ENCODE data around the gene EFEMP1. TPM values are rescaled to one million over a fixed set of nuclear protein-coding genes. Genes with fewer than 3 reads are reported as not detected.

The EFEMP1 gene
- total and polyA plus RNA-seq, 2 experiments from 2014 or later: 0.66 to 2.4 TPM

DNA sequence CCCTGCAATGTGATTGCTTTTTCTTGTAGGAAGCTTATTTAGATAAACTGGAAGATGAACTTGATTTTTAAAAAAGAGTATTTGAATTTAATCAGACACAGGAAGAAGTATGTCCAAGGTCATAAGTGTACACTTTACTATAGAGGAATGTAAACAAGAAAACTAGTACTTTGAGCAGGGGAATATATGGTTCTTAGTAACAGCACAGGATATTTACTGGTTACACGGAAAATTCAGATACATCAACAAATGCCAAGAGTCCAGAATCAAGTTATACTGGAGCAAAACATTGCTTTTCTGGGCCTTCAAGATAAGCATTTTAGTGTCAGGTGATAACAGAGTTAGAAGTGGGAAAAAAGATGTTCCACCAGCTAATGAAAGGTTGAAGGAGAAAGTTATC, 75.5 kb downstream of the EFEMP1 start:
- Histone ChIP-seq H3K27me3 (no peaks in the 10 kb centered on the region), H3K27ac (no peak overlapping the region), H3K9me3 (ENCODE audit: low read depth) (no peaks in the 10 kb centered on the region), H3K4me3 (no peak overlapping the region), H3K36me3 (no peaks in the 10 kb centered on the region), H3K4me1 (ENCODE audit: low read depth) (no peaks in the 10 kb centered on the region)
- DNase-seq (ENCODE audit: low read depth in 1 of 2, low spot score in 1 of 2): no peak
- TF ChIP-seq, protein P1, sequence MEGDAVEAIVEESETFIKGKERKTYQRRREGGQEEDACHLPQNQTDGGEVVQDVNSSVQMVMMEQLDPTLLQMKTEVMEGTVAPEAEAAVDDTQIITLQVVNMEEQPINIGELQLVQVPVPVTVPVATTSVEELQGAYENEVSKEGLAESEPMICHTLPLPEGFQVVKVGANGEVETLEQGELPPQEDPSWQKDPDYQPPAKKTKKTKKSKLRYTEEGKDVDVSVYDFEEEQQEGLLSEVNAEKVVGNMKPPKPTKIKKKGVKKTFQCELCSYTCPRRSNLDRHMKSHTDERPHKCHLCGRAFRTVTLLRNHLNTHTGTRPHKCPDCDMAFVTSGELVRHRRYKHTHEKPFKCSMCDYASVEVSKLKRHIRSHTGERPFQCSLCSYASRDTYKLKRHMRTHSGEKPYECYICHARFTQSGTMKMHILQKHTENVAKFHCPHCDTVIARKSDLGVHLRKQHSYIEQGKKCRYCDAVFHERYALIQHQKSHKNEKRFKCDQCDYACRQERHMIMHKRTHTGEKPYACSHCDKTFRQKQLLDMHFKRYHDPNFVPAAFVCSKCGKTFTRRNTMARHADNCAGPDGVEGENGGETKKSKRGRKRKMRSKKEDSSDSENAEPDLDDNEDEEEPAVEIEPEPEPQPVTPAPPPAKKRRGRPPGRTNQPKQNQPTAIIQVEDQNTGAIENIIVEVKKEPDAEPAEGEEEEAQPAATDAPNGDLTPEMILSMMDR (IDR thresholded peaks at IDR 0.05; ENCODE audit: low read depth, low read length): no peak

DNA sequence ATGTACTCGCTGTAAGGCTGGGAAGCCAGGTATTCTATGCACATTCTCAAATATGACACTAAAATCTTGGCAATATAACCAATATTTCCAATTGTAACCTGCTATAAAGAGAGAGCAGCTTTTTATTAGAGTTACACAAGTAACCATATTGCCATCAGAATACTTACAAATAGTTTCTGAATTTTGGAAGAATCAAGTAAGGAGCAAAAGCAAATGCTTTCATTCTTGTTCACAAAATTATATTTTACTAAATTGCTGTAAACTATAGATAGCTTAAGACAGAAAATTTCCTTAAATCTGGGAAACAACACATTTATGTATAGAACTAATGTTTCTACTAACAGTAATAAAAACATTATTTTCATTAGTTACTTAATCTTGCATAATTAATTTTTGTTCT, 77.2 kb downstream of the EFEMP1 start:
- Histone ChIP-seq H3K36me3 (no peaks in the 10 kb centered on the region), H3K27me3 (no peaks in the 10 kb centered on the region), H3K4me1 (ENCODE audit: low read depth) (no peaks in the 10 kb centered on the region), H3K4me3 (no peak overlapping the region), H3K9me3 (ENCODE audit: low read depth) (no peaks in the 10 kb centered on the region), H3K27ac (no peak overlapping the region)
- no peak for DNase-seq (ENCODE audit: low read depth in 1 of 2, low spot score in 1 of 2)
- TF ChIP-seq, protein P1 (IDR thresholded peaks at IDR 0.05; ENCODE audit: low read depth, low read length): no peak

DNA sequence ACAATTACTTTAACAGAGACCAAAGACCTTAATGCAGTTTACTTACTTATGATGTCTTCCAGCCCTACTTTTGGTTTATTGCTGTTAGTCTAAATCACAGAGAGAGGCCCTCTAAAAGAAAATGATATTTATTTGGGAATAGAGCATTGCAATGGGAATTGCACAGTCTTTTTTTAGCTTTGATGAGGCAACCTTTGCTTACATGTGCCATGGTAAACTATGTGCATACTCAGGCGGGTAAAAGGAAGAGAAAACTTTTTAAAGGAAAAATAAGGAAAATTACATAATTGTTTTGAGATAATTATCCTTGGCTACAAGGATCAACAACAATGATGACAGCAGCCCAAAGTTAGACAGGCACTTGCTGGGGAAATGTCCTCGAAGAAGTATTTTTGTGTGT, 78.6 kb downstream of the EFEMP1 start:
- TF ChIP-seq, protein P1 (IDR thresholded peaks at IDR 0.05; ENCODE audit: low read depth, low read length): no peak
- no peaks in the 10 kb centered on the region for H3K9me3 ChIP-seq (ENCODE audit: low read depth)
- no peaks in the 10 kb centered on the region for H3K36me3 ChIP-seq
- H3K27me3 ChIP-seq: no peaks in the 10 kb centered on the region
- no peak for DNase-seq (ENCODE audit: low read depth in 1 of 2, low spot score in 1 of 2)
- H3K27ac ChIP-seq: no peak overlapping the region
- H3K4me3 ChIP-seq: no peak overlapping the region
- H3K4me1 ChIP-seq (ENCODE audit: low read depth): no peaks in the 10 kb centered on the region

DNA sequence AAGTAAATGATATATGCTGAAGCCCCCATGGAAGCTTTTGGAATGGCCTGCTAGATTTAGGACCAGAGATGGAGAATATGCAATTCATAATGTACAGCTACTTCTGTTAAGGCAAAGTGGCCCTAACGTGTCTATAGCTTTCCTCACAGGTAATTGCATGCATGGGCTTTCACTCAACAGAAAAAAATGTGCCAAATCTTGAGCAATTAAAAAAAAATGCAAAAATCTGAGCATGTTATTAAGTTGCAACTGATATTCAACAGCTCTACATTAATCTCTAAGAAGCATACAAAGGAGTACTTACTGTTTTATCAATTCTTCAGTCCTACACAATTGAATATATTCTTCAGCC, 79.6 kb downstream of the EFEMP1 start:
- no peak overlapping the region for H3K27ac ChIP-seq

DNA sequence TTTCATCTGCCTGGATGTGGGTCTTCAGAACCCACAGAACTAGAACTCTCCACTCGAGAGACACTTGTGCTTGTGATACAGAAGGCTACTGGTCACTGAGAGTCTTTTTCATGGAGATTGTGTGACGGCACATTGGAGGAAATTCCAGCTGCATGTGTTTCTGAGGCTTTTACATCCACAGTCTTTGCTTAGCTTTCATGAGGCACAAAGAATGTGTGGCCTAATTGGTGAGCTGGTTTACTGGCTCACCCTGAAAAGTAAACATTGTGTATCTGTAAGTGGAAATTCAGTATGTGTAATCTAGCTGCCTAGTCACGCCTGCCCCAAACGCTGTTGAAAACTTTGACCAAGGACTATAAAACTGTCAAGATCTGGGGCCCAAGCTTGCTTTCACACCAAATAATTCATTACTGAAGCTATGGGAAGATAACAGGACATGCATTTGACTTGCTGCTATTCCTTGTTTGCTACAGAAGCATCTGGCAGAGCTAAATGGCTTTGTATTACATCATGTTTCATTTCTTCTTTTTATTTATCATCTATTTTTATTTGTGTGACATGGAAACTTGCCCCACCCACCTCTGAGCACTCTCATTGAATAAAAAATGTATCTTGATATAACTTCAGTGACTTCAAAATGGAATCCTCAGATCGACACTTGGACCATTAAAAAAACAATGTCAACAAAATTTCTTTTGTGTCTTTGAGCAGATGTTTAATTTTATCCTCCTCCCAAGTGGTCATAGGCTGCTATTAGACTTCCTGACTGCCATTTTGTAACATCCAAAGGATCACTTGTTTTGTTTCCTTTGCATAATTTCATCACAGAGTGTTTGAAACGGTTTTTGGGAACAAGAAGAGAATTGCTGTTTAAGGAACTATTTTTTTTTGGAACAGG, 80.2 kb downstream of the EFEMP1 start:
- DNase-seq (ENCODE audit: low read depth in 1 of 2, low spot score in 1 of 2): peak in 1 of 2 donors; percentile 82

More for the DNA sequence above, 79.6 kb downstream of the EFEMP1 start:
- H3K4me3 ChIP-seq: no peak overlapping the region
- H3K9me3 ChIP-seq (ENCODE audit: low read depth): no peaks in the 10 kb centered on the region
- DNase-seq (ENCODE audit: low read depth in 1 of 2, low spot score in 1 of 2): no peak
- H3K4me1 ChIP-seq (ENCODE audit: low read depth): peaks cover 3% of the 10 kb centered on the region
- no peaks in the 10 kb centered on the region for H3K36me3 ChIP-seq
- TF ChIP-seq, protein P1 (IDR thresholded peaks at IDR 0.05; ENCODE audit: low read depth, low read length): no peak
- no peaks in the 10 kb centered on the region for H3K27me3 ChIP-seq

More for the DNA sequence above, 80.2 kb downstream of the EFEMP1 start:
- H3K4me3 ChIP-seq: no peak overlapping the region
- no peak overlapping the region for H3K27ac ChIP-seq
- no peaks in the 10 kb centered on the region for H3K9me3 ChIP-seq (ENCODE audit: low read depth)
- peaks cover 8% of the 10 kb centered on the region for H3K4me1 ChIP-seq (ENCODE audit: low read depth)
- H3K27me3 ChIP-seq: no peaks in the 10 kb centered on the region
- H3K36me3 ChIP-seq: no peaks in the 10 kb centered on the region
- TF ChIP-seq, protein P1 (IDR thresholded peaks at IDR 0.05; ENCODE audit: low read depth, low read length): no peak

All from cardiac muscle cell (in vitro differentiated cells and primary cell).